ENCODE measurements around the gene PTPRN.

Gene PTPRN

DNA sequence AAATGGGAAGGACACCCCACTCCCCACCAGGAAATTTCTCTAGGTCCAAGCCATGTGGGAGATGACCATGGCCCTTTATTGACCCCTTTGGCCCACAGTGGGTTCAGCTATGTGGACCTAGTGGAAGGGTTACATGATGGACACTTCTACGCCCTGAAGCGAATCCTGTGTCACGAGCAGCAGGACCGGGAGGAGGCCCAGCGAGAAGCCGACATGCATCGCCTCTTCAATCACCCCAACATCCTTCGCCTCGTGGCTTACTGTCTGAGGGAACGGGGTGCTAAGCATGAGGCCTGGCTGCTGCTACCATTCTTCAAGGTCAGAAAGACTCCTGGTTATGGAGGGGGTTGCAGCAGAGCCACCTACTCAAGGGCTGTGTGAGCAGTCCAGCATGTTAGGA lies 62.6 kb downstream of the PTPRN start:
- TF ChIP-seq, protein P1, sequence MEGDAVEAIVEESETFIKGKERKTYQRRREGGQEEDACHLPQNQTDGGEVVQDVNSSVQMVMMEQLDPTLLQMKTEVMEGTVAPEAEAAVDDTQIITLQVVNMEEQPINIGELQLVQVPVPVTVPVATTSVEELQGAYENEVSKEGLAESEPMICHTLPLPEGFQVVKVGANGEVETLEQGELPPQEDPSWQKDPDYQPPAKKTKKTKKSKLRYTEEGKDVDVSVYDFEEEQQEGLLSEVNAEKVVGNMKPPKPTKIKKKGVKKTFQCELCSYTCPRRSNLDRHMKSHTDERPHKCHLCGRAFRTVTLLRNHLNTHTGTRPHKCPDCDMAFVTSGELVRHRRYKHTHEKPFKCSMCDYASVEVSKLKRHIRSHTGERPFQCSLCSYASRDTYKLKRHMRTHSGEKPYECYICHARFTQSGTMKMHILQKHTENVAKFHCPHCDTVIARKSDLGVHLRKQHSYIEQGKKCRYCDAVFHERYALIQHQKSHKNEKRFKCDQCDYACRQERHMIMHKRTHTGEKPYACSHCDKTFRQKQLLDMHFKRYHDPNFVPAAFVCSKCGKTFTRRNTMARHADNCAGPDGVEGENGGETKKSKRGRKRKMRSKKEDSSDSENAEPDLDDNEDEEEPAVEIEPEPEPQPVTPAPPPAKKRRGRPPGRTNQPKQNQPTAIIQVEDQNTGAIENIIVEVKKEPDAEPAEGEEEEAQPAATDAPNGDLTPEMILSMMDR (IDR thresholded peaks at IDR 0.05; ENCODE audit: low read depth, low read length), result no peak
- no peak overlapping the region for H3K4me3 ChIP-seq (ENCODE audit: low read depth, low read length)

DNA sequence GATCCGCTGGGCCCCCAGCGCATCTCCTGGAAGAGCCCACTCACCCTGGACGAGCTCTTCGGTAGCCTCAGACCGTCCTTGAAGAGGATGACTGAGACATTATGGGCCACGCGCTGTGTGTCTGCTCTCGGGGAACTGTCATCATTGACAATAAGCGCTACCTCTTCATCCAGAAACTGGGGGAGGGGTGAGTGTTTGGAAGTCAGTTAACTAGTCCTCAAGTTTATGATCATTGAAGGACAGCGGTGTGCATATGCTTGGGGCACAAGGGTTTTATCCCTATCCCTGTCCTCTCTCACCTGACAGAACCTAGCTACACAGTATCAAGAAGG lies 63.3 kb downstream of the PTPRN start:
- H3K4me3 ChIP-seq (ENCODE audit: low read depth, low read length), result peak overlapping the region; percentile 68
- TF ChIP-seq, protein P1 (IDR thresholded peaks at IDR 0.05; ENCODE audit: low read depth, low read length), result no peak

DNA sequence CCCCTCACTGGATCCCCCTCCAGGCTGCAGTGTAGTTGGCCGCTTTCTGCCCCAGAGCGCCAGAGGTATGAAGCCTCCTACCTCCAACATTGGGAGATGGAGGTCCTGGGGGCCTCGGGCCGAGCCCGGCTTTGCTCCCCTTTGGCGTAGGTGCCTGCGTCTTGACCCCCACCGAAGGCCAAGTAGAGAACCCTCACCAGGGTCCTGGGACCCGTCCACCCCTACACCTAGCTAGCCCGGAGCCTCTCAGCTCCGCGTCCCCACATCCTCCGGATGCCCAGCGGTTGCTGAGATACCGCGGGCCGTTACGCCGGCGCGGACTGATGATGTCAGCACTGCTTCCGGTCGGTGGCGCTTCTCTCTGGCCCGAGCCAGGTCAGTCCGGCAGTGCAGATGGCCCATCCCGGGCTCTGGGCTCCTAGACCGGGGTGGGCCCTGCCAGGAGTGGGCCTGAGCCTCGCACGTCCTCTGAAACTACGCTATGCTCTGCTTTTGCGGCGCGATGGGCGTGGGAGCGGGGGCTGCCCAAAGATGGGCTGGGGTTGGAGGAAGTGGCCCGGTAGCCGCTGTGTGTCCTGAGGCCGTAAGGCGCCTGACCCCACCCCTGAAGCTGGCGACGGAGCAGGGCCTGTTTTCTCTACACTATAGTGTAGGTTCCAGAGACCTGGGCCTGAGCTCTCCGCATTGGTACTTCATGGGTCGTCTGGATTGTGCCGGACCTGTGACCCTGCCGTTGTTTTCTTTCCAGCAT lies 63.9 kb downstream of the PTPRN start, which contains the start of the genes GLB1L and STK16:
GLB1L (minus strand) TSS at position 297 of the 751 bp plus-strand sequence. CDS start 1,871 bp downstream, outside the sequence.
STK16 (plus strand) TSS at position 332 of the 751 bp plus-strand sequence. CDS start 521 bp downstream, outside the sequence.
- H3K4me3 ChIP-seq (ENCODE audit: low read depth, low read length), result peak within 1 kb of the TSS; percentile 68
- TF ChIP-seq, protein P1 (IDR thresholded peaks at IDR 0.05; ENCODE audit: low read depth, low read length), result no peak

DNA sequence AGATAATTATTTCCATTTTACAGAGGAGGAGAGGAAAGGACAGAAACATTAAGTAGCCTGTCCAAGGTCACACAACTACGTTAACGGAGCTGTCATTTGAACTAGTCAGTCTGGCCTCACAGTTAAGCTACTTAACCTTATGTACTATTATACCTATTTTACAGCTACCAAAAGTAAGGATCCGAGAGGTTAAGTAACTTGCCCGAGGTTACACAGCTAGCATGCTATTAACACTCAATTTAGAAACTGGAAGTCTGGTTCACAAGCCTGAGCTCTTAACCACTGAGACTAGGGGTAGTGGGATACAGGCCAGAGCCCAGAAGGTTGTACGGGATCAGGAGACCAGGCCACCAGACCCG lies 64.4 kb downstream of the PTPRN start:
- H3K4me3 ChIP-seq (ENCODE audit: low read depth, low read length), result peak overlapping the region; percentile 68
- TF ChIP-seq, protein P1 (IDR thresholded peaks at IDR 0.05; ENCODE audit: low read depth, low read length), result no peak

DNA sequence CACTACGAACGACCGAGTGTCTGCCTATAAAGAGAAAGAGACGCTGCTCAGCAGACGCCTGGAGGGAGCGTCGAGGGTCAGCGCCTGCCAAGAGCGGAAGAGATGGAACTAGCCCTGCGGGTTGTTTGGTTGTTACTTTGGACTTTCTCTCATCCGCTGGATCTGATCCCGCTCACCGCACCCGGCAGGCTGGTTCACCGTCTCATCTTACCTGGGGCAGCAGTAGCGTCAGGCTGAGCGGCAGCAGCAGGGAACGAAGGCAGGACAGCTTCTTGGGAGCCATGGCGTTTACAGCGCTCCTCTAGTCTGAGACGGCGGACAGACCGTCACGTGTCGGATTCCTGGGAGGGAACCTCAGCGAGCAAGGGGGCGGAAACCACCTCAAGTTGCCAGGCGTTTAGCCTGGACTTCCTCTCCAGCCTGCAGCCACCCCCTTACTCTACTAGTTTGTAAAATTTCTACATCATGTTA lies 65.9 kb downstream of the PTPRN start:
- TF ChIP-seq, protein P1 (IDR thresholded peaks at IDR 0.05; ENCODE audit: low read depth, low read length), result no peak

More for the DNA sequence above, 65.9 kb downstream of the PTPRN start:
- no peak overlapping the region for H3K4me3 ChIP-seq (ENCODE audit: low read depth, low read length)

Measured in WI38 (cell line).